NCI-H526 (cell line): ENCODE data around the gene ARHGAP26.

ENCODE experiments used
- DNase-seq, 2 experiments: peaks; one replicate each; lab custom pipeline; 2025; lab: John Stamatoyannopoulos, UW

The ARHGAP26 gene

DNA sequence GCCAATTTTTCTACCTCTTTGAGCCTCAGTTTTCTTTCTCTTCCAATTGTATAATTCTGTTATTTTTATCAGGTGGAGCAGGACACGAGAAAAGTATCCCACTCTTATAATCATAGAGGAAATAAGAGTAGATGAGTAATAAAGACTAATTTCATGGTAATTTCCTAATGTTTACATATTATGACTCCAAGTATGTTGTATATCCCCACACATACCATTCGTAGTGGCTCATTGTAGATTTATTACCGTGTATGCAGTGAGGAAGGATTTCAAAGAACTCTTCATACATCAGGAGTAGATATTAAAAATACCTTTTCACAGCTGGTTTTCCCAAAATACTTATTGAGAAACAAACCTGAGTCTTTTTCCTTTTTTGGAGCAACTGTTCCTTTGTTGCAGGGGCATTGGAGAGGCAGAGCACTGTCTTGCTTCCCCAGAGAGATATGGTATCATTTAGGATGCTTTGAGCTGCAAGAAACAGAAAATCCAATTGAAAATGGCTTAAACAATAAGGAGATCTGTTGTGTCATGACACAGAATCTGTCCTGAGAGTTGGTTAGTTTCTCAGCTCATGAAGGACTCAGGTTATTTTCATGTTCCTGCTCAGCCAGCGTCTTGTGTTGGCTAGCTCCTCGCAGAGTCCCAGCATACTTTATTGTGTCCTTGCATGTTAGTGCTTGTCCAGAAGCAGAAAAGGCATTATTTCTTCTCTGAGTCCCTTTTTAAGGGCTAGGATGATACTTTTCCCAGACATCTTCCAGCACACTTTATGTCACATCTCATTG lies 291.2 kb downstream of the ARHGAP26 start:
- no peak for DNase-seq

GRCh38 chr5:143062379-143062778 lies 292.2 kb downstream of the ARHGAP26 start:
- DNase-seq: no peak

DNA sequence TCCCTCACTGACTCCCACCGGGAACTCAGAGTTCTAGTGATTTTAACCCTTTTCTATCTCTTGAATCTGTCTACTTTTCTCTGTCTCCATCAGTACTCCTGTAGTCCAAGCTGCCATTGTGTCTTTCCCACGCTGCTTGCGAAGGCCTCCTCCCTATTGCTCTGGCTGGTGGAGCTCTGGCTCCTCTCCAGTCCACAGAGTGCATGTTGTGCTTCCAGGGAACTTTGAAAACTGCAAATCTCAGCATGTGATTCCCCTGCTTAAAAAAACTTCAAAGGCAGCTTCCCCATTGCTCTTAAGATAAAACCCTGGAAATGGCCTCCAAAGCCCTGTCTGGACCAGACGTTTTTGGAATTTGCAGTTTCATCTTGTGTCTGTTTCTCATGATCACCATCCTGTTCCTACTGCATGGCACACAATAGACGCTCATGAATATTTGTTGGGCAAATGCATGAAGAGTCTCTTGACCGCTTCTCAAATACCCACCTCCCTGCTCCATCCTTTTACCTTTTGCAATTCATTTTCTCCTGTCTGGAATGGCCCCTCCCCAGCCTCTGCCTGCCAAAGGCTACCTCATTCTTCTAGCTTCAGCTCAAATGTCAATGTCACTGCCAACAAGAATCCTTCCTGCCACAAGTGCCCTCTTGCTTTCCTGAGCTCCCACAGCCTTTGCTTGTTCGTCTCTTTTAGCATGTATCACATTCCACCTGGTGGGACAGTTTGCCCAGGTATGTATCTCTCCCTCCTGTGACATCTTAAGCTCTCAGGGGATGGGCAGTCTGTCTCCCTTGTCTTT lies 293.2 kb downstream of the ARHGAP26 start:
- no peak for DNase-seq

DNA sequence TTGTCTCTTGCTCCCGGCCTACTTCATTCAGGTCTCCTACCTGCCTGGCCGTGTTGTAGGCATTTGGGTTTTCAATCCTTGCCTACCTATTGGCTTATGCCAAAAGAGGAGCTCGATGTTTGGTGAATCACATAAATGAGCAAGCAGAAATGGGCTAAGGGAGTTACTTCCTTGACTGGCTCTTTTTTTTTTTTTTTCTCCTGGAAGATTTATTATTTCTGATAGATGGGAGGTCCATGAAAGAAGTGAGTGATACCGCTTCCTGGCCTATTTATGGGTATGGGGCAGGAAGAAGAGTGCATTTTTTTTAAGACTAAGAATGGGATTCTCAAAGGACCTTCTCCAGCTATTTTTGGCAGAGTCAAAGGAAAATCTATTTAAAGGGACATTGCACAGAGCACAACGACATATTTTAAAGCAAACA lies 294.1 kb downstream of the ARHGAP26 start:
- no peak for DNase-seq

- no peak for DNase-seq
Measured at GRCh38 chr5:143064676-143065075, 294.5 kb downstream of the ARHGAP26 start.

DNA sequence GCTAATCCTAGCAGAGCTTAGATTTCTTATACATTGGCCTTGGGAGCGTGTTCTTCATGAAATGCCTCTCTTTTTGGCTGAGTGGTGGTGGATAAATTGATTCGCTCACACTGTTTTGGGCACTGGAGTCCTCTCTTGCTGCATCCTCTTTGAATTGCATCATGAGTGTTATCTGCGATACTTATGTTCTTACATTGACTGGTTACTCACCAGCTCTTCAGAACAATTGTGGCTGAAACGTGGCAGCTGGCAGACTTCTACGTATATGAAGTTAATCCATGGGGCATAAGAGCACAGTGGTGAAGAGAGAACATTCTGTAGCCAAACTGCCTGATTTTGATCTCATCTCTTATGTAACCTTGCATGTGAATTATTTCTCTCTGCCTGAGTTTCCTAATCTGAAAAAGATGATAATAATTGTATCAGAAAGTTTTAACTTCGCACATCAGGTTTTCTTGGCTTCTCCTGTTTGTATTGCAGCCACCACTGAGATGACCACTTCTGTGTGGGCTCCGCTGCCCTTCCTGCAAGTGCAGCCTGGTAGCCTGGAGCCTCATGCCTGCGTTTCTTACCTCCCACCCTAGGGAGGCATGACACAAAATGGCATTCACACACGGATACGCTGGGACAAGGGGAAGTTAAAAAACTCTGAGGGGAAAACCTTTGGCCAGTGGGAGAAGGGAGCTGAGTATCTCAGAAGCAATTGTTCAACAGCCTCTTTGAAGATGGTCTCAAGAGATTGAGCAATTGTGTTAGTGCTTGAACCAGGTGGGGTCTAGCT lies 295.2 kb downstream of the ARHGAP26 start:
- no peak for DNase-seq

DNA sequence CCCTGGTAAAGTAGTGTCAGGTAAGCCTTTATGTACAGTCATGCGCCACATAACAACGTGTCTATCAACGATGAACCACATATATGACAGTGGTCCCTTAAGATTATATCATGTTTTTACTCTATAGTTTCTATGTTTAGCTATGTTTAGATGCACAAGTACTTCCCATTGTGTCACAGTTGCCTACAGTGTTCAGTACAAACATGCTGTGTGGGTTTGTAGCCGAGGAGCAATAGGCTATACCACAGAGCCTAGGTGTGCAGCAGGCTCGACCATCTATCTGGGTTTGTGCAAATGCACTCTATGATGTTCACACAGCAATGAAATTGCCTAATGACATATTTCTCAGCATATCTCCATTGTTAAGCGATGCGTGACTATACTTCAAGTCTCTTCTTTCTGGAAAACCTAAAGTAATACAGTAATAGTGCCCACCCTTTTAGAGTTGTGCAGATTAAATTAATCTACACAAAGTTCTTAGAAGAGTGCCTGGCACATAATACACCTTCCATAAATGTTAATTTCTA lies 295.9 kb downstream of the ARHGAP26 start:
- DNase-seq: no peak

DNA sequence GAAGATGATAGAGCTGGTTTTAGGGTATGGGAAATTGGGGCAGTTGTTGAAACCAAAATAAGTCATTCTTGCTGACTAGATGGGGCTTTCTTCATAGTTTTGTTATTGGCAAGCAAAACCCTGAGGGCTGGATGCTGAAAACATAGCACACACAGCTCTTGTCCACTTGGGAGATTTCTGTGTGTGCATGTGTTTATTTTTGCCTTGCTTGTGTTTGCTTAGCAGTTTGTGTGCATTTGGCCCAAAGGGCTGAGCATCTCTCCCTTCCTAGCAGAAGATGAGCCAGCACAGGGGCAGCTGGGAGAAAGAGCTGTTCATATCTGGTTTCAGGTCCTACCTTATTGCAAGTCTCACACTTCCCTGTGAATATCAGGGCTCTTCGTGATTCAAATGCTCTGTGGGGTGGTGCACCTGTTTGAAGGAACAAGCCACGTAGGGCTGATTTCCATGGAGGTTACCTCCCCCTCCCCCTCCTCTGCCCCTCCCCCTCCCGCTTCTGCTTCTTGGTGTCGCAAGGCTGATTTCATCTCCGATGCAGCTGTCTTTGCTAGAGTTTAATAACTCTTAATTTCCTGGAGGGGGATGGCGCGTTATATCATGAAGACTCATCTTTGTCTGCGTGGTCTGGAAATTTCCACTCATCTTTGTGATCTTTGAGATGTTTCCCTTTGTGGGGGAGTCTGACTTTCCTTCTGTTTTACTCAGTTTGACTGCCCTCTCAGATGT lies 296.5 kb downstream of the ARHGAP26 start:
- DNase-seq: peak in 1 of 2 experiments; percentile 8

- DNase-seq: no peak
Measured at GRCh38 chr5:143068712-143069111, 298.5 kb downstream of the ARHGAP26 start.

GRCh38 chr5:143071927-143072326 lies 301.8 kb downstream of the ARHGAP26 start:
- no peak for DNase-seq

- no peak for DNase-seq
Measured at GRCh38 chr5:143072734-143073133, 302.6 kb downstream of the ARHGAP26 start.

- DNase-seq: peak; percentile 2 to 50
Measured at GRCh38 chr5:143073766-143074165, 303.6 kb downstream of the ARHGAP26 start.

- peak; percentile 2 to 3 for DNase-seq
Measured at GRCh38 chr5:143074414-143074996, 304.3 kb downstream of the ARHGAP26 start.

- DNase-seq: no peak
Measured at GRCh38 chr5:143076377-143076776, 306.2 kb downstream of the ARHGAP26 start.

DNA sequence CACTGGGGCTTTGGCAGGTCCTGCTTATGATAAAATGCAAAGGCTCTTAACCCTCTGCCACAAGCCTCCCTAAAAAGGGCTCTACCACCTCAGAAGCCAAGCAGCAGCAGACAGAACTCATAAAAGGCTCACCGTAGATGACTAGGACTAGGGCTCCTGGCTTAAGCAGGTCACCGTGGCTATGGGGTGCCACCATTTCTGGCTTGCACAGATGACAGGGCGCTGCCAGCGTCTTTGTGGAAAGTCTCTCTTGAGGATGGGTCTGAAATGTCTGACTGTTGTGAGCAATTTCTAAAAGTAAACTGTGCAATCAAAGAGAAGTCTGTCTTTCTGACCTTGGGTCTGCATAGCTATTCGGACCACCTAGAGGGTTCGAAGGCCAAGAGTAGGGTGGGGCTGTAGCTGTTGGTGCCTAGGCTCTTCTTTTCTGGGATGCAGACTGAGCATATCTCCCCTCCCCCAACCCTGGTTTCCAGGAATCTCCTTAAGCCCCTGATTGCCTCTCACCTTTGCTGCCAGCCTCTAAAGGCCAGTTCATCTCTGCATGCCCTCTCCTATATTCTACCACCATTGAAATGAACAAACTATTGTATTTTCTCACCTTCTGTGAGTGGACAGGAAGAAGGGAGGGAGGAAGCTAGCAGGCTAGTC lies 307.4 kb downstream of the ARHGAP26 start:
- DNase-seq: no peak

- no peak for DNase-seq
Measured at GRCh38 chr5:143078313-143078712, 308.1 kb downstream of the ARHGAP26 start.

GRCh38 chr5:143078971-143079370 lies 308.8 kb downstream of the ARHGAP26 start:
- no peak for DNase-seq

- DNase-seq: no peak
Measured at GRCh38 chr5:143080407-143080806, 310.2 kb downstream of the ARHGAP26 start.

GRCh38 chr5:143080982-143081381 lies 310.8 kb downstream of the ARHGAP26 start:
- no peak for DNase-seq

- no peak for DNase-seq
Measured at GRCh38 chr5:143083006-143083405, 312.8 kb downstream of the ARHGAP26 start.

- no peak for DNase-seq
Measured at GRCh38 chr5:143084407-143084806, 314.2 kb downstream of the ARHGAP26 start.
